Glomerular visceral epithelial cell (primary cell): ENCODE measurements around the gene RAET1L.
A peak's percentile ranks its signal among the peaks of the same experiment; 100 is the strongest.
"Not testable (repeated sequence)": the region's sequence is repeated elsewhere in the genome, so short reads cannot be mapped to it uniquely, and the experiment has no call there.

Experiments used
- DNase-seq: peaks from one replicate; pipeline ENCODE4 v3.0.0-alpha.2; 2016; ENCODE audit errors: extremely low spot score

Gene RAET1L

DNA sequence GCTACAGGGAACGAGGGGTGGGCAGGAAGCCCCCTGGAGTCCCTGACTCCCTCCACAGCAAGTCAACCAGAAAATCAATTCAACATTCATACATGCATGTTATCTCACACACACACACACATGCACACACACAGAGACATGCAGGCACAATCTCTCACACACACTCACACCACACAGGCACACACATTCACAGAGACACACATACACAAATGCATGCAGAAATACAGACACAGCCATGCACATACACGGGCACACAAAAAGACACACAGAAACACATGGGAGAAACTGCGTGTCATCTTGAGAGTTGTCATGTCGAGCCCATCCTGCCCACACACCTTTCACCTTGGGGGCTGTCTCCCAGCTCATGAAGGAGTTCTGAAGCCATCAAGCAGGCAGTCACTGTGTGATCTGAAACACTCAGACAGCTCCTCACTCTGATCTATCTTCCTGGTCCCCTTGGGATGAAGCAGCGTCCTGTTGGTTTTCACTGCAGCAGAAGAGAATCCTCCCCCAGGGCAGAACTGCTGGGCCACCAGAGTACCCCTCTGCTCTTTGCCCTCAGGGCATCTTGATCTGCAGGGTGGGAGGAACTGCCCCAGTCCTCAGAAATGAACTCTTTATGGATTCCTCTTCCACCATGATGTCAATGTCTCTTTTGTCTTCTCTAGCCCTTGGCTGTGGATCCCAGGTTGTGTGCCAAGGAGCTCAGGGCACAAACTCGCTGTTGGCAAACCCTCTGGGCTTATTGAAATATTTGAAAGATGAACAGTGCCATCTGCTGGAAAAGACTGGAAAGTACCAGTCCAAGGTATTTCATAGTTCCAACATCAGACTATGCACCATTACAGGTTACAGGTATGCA, 8.8 kb downstream of the RAET1L start:
- peak; percentile 67 for DNase-seq

DNA sequence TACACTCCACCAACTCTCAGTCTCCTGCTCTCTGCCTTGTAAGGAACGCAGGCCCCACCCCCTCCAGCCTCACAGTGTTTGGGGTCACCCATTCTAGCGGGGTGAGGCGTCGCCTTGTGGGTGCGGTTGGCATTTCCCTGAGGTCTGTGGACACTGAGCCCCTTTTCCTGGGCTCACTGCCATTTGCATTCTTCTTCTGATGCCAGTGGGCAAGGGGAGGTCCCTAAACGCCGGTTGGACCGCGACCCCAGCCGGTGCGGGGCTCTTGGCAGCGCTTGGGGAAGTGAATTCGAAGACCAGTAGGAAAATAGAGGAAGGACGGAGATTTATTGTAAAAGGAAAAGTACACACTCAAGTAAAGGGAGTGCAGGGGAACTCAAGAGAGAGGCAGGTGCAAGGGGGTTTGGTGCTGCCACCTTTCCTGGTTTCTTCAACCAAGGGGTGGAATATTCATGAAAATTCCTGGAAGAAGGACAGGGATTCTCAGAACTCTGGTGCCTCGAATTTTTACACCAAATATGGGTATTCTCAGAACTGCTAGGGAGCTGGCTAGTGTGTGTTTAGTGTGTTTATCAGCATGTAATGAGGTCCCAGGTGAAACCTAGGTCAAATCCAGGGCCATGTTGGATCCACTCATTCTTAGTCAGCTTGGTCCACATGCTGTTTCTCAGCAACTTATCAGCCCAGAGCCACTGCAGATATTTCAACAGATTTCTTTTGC, 9.9 kb downstream of the RAET1L start:
- not testable (repeated sequence) for DNase-seq

DNA sequence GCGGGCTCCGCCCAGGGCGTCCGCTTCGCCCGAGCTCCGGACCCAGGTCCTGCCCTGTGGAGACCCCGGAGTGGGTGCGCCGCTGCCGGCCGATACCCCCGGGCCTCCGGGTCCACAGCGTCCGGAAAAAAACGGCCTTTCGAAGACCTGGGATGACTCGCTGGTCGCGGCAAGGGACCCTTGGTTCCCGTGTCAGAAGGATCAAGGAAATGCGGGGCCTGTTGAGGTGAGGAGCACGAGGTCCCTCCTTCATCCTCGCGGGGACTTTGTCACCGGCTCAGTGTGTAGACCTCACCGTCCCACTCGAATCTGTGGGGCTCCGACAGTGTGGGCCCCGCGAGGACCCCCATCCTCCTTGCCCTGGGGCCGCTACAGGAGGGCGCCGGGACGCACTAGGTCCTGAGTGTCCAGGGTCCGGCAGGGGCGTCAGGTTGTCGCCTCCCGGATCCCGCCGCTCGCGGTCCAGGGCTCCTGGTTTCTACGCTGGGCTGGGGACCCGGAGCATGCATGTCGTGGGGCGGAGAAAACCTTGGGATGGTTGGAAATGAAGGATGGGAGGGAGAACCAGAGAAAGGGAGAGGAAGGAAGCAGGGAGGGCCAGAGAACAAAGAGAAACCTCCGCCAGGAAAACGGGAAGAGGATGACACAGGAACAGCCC, 10.6 kb downstream of the RAET1L start:
- DNase-seq = not testable (repeated sequence)

DNA sequence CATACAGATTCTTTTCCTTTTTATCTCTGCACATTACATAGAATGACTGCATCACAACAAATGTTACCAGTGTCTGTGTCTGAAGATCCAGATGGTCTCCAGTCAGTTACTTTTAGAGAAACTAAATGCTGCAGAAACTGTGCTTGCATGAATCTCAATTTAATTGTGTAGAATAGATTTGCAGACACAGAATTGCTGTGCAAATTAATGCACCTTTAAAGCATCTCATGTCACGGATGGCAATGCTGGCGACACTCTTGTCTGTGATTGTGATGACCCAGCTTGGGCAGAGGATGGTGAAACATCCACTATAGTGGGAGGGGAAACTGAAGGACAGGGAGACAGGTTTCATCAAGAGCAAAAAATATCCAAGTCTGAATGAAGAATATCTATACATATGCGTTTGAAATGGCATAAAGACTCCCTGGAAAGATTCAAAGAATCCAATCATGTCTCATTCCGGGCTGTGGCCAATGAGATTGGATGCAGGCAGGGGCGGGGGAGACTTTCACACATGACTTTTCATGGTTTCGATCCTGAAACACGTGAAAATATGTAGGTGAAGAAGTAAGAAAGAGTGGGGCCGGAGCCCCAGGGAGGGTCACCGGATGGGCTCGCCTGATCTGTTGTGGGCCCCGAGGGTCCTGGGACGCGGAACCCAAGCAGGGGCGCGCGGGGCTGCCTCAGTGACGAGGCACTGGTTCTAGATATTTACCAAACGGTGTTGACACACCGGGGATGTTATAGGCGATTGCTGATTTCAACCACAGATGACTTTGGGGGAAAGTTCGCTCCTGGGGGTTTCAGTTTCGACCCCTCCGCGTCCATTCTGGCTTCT, 11.3 kb downstream of the RAET1L start:
- DNase-seq = not testable (repeated sequence)

DNA sequence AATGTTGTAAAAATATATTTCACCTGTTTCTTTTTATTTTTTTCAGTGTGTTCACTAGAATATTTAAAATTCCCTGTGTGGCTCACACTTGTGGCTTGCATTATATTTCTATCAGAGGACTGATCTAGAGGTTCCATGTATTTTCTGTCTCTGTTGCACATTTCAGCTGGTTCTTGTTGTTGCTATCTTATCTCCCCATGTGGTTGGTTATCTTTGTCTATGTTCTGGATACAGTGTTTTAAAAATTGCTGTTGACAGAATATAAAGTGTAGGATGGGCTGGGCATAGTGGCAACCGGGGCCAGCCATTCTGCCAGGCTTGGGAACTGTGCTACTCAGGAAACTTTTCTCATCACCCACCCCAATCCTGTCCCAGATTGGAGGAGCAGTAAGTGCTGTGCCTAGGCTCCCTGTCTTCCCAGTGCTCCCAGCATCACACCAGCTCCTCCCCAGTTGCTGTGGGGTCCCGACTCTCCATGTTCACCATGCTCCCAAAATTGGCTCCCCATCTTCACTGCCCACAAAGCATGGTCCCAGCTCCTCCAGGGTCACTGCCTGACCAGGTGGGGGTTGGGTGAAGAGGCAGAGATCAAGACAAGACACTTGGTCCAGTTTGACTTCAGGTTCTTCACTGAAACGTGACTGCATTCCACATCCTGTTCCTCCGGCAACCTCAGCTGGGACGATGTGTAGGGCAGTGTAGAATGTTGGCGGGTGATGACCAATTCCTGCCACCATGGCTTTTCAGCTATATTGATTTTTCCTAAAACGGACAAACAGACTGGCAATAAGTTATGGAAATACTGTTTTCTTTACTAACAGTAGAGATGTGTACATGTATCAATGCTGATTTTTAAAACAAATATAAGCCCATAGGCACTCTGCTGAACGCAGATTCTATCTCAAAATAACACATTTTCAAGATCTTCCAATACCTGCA, 12.2 kb downstream of the RAET1L start:
- DNase-seq = not testable (repeated sequence)

DNA sequence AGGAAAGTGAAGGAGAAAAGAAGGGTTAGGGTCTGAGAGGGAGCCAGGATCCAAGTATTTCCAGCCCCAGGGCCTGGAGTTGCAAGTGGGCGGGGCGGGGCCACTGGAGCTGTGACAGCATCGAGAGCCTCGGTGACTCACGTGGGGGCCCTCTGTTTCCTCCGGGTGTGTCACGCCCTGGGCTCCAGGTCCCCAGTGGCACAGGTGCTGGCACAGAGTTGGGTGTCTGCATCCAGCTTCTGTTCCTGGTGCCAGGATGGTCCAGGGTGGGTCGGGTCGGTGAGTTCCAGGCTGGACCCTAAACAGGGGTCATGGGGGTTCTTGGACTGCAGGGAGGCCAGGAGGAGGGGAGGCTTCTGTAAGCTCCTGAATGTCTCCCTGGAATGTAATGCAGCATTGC, 16.7 kb downstream of the RAET1L start:
- no peak for DNase-seq

DNA sequence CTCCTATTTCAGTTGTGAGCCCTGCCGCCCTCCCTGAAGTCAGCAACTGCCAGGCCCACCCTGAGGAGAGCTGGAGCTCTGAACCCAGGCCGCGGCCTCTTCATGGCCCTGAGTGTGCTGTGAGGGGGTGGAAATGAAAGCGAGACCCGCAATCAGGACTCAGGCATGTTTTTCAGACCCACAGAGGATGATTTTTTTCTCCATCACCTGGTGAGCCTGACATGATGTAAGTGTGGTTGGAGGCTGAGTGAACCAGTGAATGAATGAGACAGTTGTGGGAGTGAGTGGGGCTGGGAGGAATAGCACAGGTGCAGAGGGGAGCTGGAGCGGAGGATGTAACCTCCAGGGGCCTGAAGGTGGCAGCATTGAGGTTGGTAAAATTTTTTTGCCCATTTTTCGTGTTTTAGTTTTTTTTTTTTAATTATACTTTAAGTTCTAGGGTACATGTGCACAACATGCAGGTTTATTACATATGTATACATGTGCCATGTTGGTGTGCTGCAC, 18.3 kb downstream of the RAET1L start:
- DNase-seq = peak; percentile 33

DNA sequence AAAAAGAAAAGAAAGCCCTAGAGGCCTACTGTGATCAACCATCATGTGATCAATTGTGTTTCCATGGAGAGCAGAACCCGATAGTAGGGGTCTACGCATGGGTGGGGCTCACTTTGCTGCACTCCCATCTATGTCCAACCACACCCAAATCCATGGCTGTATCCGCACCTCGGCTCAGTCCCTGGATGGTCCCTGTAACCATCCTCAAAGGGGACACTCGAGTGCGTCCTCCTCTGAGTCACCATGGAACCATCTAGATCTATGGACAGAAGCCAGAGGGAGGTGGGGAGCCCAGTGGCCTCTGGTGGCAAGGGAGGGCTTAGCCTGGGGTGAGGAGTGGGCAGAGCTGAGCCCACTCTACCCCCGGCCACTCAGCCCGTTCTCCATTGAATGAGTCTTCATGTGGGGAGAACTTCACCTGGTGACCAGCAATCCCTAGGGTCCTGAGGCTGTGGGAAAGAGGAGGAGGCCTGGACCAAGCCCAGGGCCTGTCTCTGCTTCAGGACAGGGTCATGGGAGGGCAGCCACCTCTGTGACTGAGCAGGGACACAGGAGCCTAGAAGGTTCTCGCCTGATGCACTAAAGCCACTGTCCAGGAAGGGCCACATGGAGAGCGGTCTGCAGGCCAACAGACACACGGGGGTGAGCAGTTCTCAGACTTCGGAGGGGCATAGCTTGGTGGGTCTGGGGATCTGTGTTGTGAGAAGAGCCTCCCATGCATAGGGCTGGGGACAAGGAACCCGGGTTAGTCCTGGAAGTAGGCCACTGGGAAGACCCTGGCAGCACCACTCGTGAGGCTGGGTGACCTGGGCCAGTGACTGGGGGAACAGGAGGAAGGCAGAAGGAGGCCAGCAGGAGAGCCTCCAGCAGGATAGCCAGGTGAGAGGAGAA, 19.3 kb downstream of the RAET1L start:
- no peak for DNase-seq

DNA sequence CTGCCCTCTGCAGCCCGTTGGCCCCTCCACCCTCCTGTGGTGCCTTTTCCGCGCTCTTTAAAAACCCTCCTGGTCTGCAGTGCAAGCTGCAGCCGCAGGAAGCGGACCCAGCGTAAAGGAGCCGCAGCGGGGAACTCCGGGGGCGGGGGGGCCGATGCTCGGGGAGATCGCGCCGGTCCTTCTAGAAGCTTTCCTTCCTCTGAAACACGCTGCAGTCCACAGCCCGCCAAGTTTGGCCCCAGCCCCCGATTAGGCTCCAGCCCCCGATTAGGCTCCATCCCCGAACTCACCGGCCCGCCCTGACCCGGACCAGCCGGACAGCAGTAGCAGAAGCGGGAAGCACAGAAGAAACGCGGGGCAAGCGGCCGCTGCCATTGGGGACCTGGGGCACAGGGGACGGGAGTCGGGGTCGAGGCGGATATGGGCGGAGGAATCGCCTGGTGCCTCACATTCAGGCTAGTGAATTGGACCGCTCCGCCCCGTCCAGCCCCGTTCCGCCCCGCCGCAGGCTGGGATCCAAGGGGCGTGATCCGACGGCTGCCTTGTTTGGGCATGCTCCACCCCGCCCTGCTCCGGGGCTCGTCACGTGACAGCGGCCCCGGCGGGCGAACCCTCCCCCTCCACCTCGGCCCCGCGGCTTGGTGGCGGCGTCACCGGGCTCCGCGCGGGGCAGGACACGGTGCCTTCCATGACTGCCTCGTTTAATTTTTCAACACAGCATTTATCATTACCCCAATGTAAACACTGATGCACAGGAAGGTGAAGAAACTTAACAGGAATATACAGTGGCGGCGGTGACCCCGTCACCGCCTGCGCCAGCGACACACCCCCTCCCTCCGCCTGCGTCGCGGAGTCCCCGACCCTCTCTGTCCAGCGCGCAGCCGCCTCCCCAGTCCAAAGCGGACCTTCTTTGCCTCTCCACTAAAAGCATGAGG, 20.3 kb downstream of the RAET1L start:
- DNase-seq = peak; percentile 91

DNA sequence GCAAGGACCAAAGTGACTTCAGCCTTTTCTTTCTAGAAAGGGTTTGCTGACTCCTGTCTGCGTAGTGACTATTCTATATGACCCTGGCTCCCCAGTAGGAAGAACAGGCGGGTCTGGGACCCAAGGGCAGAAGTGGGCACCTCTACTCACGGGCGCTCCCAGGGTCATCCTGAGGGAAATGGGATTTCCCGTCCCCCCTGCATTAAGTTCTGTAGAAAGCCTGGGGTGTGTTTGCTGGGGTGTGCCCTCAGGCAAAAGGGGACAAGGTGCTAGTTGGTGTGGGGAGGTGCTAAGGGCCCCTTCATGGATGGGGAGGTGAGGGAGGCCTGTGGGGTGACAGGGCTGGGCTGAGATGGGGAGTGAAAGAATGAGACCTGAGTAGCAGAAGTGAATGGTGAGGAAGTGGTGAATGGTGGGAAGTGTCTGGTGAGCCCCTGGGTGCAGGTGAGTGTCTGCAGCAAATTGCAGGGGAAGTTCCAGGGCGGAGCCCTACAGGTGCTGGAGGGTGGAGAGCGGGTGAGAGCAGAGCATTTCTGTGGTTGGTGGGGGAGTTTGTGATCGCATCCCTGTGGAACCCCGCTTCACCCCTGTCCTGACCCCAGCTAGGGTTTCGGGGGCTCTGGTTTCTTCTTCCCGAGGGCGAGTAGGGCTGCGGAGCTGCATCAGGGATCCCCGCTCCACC, 21.1 kb downstream of the RAET1L start:
- no peak for DNase-seq

DNA sequence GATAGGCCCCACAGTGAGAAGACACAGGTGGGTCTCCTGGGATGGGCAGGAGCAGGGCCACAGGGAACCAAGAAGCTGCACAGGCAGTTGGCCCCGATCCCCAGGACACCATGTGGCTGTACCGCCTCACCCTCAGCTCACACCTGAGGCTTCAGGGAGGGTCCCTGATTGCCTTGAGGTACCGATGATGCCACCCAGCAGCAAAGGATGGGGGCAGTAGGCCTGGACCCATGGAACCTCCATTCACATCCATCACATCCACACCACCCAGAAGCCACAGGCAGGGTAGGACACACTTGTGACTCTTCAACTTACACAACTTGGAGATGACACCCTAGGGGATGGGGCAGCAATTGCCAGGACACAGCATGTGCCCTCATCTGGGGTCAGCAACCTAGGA, 21.7 kb downstream of the RAET1L start:
- DNase-seq = not testable (repeated sequence)

DNA sequence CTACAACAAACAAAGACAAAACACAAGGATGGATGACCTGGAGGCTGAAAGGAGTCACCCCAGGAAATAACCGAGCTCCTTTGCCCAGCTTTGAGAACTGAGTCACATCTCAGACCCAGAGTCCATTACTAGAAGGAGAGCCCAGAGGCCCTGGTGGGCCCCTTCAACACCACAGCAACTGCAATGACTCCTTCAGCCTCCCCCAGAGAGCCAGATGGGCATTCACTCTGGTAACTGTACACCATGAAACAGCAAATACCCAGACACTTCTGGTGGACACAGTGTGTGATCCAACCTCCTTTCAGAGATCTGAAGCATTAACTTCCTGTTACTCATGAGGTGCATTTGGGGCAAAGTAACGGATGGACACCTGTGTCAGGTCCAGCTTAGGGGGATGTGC, 22.6 kb downstream of the RAET1L start:
- DNase-seq = no peak

DNA sequence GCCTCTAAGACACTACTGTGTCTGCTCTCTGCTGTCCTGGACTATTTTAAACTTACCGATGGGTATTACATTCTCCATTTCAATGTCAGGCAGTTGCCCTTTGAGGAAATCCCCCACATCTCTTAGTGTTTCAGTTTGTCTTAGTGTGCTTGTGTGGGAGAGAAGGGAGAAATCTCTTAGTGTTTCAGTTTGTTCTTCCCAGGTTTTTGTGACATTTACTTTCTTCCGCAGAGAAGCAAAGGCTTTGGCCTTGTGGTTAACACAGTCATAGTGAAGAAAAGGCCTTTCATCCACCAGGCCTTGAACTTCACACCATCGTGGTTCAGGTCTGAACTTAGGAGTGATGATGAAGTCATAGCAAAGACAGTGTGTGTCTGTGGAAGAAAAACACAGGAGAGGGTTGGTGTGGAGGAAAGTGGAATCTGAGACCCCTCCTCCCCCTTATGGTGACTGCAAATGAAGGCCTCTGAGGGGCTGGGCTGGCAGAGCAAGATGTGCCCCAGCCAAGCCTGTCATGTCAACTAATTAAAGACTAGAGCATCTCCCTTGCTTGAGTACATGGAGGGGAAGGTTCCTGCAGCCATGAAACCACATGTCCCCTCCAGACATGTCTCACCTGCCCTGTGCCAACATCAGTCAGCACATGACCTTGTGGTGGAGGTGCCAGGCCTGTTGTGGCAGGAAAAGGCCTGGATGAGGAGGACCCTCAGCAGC, 23.9 kb downstream of the RAET1L start:
- DNase-seq = no peak

DNA sequence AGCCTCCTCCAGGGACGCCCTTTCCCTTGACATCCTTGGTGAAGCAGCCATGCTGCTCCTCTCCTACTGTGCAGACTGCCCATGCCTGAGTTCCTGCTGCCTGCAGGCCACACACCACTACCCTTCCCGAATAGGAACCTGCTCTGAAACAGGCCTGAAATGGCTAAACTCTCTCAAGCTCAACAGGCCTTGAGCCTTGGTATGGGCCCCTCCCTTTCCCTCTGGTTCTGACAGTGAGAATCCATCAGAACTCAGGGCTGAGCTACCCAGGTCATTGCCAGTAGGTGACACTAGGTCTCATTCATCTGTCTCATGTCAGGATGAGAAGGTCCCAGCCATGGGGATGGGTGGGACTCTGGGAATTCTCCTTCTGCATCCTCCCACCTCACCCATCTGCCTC, 25.7 kb downstream of the RAET1L start:
- no peak for DNase-seq

DNA sequence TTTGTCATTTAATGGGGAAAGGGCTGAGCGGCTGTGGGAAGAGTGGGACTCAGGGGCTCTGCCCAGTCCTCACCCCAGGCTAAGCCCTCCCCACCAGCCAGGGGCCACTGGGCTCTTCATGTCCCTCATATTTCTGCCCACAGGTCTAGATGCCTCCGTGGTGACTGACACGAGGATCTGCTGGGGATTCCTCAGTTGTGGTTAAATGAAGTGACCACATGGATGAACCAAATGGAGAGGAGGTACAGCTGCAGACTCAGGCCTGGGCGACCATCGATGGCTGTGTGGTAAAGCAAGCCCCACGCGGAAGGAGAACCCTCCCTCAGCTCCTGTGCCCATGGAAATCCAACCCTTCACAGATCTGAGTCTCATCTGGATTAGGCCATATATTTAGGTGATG, 29.4 kb downstream of the RAET1L start:
- DNase-seq = no peak

DNA sequence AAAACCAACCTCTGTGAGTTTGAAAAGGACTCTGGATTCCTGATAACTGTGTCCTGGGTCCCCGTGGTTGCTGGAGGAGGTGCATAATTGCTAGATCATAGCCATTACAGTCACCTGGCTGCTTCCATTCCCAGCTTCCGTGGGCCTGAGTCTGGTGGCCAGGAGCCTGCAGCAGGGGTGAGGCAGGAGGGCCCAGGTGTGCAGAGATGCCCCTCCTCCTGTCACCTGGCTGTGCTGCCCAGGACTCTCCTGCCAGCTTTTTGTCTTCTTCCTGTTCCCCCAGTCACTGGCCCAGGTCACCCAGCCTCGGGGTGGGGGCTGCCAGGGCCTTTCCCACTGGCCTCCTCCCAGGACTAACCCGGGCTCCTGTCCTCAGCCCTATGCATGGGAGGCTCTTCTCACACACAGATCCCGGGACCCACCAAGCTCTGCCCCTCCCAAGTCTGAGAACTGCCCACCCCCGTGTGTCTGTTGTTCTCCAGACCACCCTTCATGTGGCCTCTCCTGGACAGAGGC, 30.0 kb downstream of the RAET1L start:
- no peak for DNase-seq

DNA sequence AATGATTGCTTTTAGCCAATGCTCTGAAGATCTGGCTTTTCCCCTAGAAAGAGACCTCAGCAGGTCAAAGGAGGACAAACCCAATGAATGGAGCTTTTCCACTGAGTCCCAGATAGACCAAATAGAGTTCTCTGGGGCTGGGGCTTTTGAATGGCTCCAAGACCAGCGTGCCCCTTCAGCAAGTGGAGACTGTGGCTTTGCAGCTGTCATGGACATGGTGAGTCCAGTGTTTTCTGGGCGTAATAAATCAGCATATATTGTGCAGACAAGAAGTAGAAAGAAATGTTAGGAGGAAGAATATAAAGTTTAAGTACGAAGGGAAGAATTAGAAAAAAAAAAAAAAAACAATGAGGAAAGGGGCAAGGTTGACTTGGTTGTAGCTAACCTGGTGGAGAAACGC, 33.5 kb downstream of the RAET1L start:
- DNase-seq = no peak
